GM21786 (cell line): Measurements from ENCODE around the gene CACTIN.

ENCODE experiments used
- ATAC-seq: cut with Tn5 transposase; IDR thresholded peaks from one replicate; pipeline ENCODE4 v1.9.1; 2021; ENCODE audit not compliant: unreplicated experiment

CACTIN gene

DNA sequence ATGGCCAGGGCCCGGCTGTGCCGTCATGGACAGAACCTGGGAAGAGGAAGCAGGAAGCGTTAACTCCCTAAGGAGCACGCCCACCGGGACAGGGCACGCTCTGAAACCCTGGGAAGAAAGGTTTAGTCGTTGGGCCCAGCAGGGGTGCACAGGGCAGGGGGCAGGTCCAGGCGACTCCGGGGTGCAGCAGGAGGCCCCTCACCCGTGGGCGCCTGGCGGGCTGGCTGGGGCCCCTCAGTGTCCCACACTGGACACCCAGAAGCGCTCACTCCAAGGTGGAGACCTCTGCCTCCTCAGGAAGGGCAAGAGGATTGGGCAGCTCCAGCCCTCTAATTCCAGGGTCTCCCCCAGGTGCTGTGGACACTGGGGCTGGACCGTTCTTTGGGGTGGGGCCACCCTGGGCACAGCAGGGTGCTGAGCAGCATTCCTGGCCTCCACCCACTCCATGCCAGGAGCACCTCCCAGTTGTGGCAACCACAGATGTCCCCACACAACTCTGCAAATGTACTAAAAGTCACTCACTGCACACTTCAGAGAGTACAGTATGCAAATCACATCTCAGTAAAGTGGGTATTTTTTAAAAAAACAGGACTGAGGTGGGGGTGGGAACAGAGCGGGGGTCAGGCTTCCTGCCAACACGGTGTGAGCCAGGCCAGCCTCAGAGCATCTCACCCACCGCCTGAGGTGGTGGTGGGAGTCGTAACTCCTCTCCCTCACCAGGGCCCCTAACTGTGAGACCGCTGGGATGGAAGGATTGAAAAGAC is 38.5 kb upstream of the CACTIN start:
- no peak for ATAC-seq

DNA sequence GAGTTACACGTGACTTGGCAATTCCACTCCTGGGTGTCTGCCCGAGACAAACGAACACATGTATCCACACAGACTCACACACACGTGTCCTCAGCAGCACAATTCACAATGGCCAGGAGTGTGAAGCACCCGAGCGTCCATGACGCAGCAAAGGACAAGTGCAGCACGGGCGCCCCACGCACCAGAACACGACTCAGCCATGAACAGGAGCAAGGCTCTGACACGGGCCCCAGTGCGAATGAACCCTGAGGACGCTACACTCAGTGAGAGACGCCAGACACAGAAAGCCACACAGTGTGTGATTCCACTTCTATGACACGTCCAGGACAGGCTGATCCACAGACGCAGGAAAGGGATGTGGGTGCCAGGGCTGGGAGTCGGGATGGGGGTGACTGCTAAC is 37.2 kb upstream of the CACTIN start:
- no peak for ATAC-seq

DNA sequence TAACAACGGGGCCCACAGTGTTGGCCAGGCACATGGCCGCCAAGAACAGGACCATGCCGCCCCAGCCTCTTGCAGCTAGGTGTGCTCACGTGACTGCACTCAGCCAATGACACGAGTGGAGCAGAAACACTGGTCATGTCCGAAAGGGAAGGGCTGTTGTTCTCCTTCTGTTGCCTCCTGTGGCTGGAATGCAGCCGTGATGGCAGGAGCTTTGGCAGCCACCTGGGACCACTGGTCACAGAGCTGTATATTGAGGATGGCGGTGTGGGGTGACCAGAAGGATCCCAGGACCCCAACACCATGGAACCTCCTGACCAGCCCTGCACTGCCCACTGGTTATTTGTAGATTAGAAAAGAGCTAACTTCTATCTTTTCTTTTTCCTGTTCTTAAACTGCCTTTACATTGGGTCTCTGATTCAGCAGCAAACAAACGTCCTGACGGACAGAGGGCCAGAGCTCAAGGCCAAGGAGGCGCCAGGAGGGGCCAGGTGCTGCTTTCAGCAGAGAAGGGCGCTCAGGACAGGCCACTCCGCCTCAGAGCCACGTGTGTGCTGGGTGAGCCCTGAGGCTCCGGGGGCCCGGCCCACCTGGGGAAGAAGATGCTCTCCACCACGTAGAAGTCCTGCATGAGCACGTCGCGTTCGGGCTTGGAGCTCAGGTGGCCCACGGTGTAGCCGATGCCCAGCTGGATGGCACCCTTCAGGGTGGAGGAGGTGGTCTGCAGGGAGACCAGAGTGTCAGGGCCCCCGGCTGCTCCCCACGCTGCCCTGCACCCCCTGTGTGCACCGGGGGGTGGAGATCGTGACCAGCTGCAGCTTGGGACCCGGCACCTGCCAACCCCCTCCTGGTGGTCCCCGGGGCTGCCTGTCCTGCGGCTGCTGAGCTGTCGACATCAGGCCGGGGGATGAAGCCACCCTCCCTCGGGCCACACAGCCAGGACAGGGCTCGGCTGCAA is 35.0 kb upstream of the CACTIN start:
- ATAC-seq, result no peak

DNA sequence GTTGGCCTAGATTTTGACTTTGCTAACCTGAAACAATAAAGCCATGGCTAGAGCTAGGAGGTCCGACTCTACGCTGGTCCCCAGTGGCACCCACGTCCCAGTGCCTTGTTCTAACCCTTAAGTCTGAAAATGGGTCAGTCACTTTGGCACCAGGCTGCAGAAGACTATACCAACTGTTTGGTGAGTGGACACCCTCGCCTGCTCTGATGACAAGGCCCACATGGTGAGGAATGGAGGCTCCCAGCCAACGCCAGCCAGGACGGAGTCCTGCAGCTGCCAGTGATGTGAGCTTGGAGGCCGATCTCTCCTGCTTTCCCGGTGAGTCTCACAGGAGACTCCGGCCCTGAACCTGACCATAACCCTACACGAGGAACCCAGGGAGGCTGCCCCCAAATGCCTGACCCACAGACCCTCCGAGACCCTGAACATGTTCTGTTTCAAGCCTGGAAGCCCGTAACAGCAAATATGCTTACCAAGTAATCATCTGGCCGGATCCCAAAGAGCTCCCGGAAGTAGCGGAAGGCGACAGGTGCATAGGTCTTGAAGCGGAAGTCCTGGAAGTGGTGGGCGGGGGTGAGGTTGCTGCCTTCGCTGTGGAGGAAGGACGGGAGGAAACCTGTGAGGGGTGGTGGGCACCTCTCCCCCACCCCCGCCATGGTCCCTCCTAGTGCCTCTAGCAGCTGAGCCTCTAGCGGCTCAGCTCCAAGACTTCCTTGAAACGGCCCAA is 34.1 kb upstream of the CACTIN start:
- no peak for ATAC-seq

DNA sequence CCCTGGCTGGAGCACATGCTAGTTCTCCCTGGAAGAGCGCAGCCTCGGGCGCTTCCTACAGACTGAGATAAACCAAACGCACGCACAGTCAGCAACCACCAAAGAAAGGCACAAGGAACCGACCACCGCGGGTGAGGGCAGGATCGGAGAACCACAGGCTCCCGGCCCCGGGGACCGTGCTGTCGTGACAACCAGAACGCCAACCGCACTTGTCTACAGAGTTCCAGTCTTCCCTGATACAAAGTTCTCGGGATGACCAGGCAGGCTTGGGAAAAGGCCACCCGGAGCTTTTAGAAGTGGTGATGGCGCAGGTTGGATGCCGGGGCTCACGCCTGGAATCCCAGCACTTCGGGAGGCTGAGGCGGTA is 33.1 kb upstream of the CACTIN start:
- ATAC-seq, result no peak

DNA sequence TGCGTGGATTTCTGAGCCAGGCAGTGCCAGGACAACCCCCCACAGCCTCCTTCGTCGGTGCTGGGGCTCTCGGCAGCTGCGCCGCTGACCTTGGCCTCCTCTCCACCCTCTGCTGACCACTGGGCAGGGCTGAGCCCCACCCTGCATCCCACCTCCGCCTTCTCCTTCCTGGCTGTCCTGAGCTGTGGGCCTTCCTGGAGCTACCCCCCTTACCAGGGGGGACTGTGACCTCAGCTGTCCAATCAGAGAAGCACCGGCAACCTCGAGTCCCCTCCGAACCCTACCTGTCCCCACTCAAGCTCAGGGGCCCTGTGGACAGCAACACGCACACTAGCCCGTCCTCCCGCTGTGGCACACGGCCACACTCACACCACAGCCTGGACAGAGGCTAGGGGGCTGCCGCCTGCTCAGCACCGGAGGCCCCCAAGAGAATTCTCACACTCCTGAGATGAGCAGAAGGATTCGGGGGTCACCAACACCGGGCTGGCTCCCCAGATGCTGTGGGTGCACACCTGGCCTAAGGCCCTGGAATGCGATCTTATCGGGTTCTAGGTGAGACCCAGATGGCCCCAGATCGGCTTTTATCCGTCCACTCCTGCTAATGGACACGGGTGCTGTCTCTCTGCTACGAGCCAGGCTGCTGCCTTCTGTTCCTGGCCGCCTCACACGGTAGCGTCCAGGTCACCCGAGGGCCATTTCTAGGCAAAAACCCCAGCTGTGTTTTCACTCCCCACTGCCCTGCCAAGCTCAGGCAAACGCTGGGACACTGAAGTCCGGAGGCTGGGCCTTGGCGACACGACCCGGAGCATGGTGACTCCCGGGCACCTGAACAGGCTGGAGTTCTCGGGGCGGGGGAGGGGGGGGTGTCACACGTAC is 32.5 kb upstream of the CACTIN start:
- ATAC-seq, result no peak

DNA sequence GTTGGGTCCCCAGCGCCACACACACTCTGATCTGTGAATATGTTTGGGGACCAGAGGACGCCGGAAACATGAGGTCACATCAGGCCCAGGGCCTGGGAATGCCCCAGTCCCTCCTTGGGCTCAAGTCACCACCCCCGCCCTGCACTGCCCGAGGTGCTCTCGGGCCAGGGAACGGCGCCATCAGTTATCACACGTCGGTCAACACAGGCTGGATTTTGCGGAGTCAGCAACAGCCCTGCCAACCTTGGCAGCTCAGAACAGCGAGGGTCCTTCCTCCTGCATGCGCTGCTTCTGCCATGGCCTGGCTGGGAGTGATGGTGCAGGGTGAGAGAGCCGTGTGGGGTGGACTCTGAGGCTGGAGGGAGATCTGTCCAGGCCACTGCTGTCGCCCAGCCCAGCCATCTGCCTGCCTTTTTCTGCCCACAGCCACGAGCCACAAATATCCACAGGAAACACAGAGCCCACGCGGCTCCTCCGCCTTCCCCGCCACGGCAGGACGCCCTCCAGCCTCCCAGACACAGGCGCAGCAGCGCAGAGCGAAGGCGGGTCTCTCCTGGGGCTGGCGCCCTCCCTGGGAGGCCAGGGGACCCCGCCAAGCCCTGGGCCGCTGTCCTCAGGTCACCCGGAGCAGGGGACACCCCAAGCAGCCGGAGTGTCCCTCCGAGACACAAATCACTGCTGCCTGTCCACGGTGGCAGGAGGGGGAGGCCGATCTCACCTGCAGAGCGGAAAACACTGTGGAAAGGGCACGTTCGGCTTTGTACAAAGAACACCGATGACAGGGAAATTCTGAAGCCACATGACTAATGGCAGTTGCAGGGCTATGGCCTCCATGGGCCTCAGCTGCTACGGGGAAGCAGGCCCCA is 31.6 kb upstream of the CACTIN start:
- ATAC-seq, result no peak

DNA sequence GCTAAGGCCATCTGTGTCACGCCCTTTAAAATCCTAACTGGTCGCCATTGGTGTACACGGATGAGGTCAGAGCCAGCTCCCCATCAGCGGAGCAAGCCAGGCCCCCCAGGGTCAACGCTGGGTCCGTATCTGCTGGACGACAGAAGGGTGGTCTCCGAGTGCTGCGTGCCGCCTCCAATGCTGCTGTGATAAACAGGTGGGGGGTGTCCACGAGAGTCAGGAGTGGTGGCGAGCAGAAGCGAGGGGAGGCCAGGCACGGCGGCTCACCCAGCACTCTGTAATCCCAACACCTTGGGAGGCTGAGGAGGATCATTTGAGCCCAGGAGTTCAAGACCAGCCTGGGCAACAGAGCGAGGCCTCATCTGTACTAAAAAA is 30.8 kb upstream of the CACTIN start:
- ATAC-seq, result no peak

DNA sequence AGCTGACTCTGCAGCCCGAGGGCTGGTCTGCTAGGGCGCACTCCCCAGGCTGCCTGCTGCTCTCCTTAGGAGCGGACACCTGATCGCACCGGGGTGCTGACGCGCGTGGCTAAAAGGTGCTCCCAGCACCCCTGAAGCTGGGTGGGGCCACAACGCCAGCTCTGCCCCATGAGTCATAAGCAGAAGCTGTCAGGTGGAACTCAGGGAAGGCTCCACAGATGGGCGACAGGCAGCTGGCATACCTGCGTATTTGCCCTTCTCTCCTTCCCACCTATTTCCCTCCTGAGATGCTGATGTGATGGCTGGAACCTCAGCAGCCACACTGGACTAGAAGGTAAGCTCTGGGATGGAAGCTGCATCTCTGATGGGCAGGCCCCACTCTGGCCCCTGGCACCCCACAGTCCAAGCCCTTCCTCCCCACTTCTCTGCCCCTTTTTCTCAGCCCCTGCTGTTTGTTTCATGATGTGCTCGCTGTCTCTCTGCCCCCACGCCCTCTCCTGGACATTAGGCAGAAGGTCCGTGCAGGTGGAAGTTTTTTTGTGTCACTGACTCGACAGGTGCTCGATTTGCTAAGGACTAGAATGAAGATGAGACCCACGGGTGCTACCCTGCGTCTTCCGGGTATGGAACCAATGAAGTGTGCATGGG is 30.3 kb upstream of the CACTIN start:
- no peak for ATAC-seq

DNA sequence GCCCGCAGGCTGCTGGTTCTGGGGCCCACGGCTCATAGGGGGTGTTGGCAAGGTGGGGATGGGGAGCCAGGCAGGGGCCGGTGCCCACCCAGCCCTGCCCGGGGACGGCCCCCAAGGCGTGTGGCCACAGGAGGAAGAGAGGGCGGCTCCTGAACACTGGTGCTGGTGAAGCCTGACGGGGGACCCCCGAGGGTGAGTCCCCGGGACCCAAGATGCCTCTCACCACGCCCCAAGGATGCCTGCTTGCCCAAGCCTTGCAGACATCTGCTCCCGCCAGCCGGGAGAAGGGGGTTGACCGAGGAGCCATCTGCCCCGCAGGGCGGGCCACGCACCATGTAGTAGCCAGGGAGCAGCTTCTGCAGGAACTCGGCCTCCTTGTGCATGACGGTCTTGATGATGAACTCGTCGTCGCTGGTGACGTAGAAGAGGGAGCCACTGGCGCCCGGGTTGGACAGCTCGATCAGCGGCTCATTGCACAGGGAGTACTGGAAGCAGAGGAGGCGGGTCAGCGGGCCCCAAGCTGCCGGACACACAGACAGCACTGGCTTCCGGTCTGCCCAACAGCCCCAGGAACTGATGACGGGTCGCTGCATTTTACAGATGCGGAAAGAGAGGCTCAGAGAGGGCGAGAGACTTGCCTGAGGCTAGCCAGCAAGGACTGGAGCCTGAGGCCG is 29.6 kb upstream of the CACTIN start:
- ATAC-seq, result no peak

DNA sequence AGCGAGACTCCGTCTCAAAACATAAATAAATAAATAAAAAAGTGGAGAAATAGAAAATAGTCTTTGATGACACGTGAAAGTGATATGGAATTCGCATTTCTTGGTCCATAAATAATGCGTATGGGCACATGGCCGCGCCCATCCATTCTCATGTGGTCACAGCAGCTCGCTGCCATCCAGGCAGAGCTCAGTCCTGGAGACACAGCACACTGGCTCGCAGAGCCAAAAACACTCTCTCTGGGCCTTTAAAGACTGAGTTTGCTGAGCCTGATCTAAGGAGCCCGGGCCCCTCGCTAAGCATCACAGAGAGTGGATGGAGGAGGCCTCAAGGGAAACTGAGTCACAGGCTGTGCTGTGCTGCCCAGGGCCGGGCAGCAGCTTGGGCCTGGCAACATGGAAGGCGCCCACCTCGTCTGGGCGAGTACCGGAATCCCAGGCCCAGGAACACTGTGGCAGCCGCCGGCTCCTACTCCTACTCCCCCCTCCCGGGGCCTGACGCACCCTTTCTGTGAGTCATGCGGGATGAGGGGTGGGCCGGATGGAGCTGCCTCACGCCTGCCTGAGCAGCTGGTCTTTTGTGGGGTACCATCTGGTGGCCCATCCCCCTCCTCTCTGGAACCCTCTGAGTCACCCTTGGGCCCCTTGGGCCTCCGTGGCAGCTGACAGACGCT is 28.9 kb upstream of the CACTIN start:
- ATAC-seq, result no peak

DNA sequence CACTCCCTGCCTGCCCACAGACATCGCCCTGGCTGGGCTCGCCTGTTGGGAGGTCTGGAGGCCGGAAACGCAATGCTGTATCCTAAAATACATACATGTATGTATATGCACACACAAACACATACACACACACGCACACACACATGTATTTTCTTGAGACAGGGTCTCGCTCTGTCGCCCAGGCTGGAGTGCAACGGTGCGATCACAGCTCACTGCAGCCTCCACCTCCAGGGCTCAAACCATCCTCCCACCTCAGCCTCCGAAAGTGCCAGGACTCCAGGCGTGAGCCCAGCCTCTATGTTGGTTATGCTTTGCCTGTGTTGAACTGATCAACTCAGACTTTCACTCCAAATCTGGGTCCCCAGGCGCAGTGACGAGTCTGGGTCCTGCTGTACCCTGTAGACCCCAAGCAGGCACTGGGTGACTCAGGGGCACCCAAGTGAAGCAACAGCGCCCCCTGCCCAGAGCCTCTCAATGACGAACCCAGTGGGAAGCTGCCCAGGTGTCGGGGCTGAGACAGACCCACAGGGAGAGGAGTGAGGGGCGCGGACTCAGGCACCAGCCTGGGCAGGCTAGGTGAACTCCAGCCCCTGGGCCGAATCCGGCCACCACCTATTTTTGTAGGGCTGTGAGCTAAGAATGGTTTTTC is 27.4 kb upstream of the CACTIN start:
- no peak for ATAC-seq

DNA sequence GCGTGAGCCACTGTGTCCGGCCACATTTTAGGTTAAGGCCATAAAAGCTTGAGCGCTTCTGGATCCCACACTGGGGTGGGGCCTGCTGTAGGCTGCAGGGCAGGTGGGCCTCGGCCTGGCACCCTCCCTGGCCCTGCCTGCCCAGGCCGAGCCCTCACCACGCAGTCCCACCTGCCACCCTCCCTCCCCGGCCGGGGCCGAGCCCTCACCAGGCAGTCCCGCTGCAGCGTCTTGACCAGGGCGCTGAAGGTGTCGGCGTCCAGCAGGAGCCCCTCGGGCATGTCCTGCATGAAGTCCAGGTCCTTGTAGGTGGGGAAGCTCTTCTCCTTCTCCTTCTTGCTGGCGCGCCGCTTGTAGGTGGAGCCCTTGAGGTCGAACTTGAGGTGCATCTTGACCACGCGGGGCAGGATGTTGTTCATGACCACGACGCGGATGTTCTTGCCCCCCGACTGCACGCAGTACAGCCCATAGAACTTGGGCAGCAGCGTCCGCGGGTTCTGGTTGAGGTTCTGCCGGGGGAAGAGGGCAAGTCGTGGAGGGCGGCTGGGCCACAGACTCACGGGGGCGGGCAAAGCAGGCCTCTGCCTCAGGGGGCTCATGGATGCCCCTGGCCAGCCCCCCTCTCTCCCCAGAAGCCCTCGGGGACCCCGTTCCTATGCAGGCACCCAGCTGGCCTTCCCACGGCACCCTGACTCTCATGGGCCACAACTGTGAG is 26.6 kb upstream of the CACTIN start:
- no peak for ATAC-seq

DNA sequence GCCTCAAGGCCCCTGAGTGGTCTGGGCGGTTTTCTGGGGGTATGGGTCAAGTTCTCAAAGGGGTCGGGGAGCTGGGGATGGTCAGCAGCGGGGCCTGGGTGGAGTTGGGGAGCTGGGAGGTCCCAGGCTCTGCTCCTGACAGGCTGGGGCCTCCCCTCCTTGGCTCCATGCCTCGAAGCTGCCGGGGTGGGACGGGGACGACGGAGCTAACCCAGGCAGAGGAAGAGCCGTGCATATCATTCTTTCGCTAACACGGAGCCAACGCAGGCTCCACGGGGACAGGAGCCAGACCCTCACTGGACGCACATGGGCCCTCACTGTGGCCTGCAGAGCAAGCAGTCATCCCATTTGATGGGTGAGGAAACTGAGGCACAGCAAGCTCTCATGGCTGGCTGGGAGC is 25.8 kb upstream of the CACTIN start:
- no peak for ATAC-seq

DNA sequence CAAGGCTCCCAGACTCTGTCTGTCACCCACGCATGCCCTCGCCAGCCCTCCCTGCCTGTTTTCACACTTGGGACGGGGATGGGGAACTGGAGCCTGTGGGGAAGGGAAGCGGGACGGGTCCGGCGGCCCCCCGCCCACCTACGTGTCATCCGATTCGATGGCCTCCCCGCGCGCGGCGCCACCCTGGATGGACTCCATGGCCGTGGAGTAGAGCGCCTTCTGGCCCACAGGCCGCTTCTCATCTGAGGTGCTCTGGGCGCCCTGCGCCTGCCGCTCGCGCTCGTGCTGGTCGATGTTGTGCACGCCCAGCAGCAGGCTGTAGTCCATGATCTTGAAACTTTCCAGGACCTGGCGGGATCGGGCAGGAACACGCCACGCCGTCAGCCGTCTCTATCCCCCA is 25.1 kb upstream of the CACTIN start:
- ATAC-seq, result no peak

DNA sequence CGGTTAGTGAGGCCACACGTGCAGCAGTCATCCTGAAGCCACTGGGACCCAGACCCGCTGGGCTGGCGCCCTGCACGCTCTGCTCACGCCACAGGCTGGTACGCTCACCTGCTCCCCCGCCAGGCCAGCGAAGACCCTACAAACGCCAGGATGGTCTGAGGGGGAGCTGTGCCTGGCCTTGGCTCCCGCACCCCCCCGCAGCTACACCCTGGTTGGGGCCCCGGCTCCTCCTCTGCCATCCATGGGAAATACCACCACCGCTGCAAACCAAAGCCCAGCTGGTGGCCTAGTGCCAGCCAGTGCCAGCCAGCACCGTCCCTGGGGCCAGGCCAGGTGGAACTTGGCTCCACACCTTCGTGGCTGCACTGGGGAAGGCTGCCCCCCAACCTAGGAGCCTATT is 23.3 kb upstream of the CACTIN start:
- no peak for ATAC-seq
